MM.1S (cell line): Measurements from ENCODE around the gene PLCB1.

Experiments
- DNase-seq: peaks from one replicate; pipeline ENCODE4 v3.0.0-alpha.2; 2015
- H2AFZ ChIP-seq: fragments of 300-600 bp; sonication (generic); 2 replicates; pipeline ENCODE4 v1.6.0; 2016; ENCODE audit warnings: antibody characterized with exemption, low read length
- H3F3A ChIP-seq: fragments of 300-600 bp; sonication (generic); 2 replicates; pipeline ENCODE4 v1.6.1; 2016; ENCODE audit warnings: mild to moderate bottlenecking, antibody characterized with exemption, low read length, moderate library complexity, mixed read lengths; ENCODE audit not compliant: insufficient read depth
- H3K27ac ChIP-seq: fragments of 300-600 bp; sonication (generic); 2 replicates; pipeline ENCODE4 v1.5.1; 2016; ENCODE audit warnings: mild to moderate bottlenecking, low read length
- H3K27me3 ChIP-seq: fragments of 300-600 bp; sonication (generic); replicated peaks from 2 replicates; pipeline ENCODE4 v1.6.0; 2016; ENCODE audit warnings: low read length; ENCODE audit not compliant: insufficient read depth
- H3K36me3 ChIP-seq: fragments of 300-600 bp; sonication (generic); replicated peaks from 2 replicates; pipeline ENCODE4 v1.6.1; 2016; ENCODE audit warnings: mild to moderate bottlenecking, low read length, mixed read lengths; ENCODE audit not compliant: insufficient read depth
- H3K4me1 ChIP-seq: fragments of 300-600 bp; sonication (generic); 2 replicates; pipeline ENCODE4 v1.6.1; 2016; ENCODE audit warnings: low read length, mixed read lengths
- H3K4me2 ChIP-seq: fragments of 300-600 bp; sonication (generic); 2 replicates; pipeline ENCODE4 v1.6.0; 2016; ENCODE audit warnings: low read depth, low read length
- H3K4me3 ChIP-seq: fragments of 300-600 bp; sonication (generic); 2 replicates; pipeline ENCODE4 v1.5.1; 2016; ENCODE audit warnings: low read length, mixed read lengths
- H3K79me2 ChIP-seq: fragments of 300-600 bp; sonication (generic); 2 replicates; pipeline ENCODE4 v1.6.1; 2016; ENCODE audit warnings: mixed run types, low read length, mixed read lengths
- H3K9ac ChIP-seq: fragments of 300-600 bp; sonication (generic); 2 replicates; pipeline ENCODE4 v1.6.1; 2016; ENCODE audit warnings: low read length, mixed read lengths
- H3K9me2 ChIP-seq: fragments of 300-600 bp; sonication (generic); replicated peaks from 2 replicates; pipeline ENCODE4 v1.6.1; 2016; ENCODE audit warnings: mild to moderate bottlenecking, low read length, mixed read lengths; ENCODE audit not compliant: insufficient read depth
- H3K9me3 ChIP-seq: fragments of 300-600 bp; sonication (generic); replicated peaks from 2 replicates; pipeline ENCODE4 v1.6.1; 2016; ENCODE audit warnings: mild to moderate bottlenecking, low read length, mixed read lengths; ENCODE audit not compliant: insufficient read depth
- H4K20me1 ChIP-seq: fragments of 300-600 bp; sonication (generic); 2 replicates; pipeline ENCODE4 v1.6.1; 2016; ENCODE audit warnings: mild to moderate bottlenecking, low read length, moderate library complexity, mixed read lengths; ENCODE audit not compliant: insufficient read depth
- EZH2 ChIP-seq: fragments of 300-600 bp; sonication (generic); optimal IDR thresholded peaks from 2 replicates; pipeline ENCODE3; 2017; ENCODE audit warnings: low read depth, mild to moderate bottlenecking, antibody characterized with exemption, low read length, mixed read lengths
- EZH2phosphoT487 ChIP-seq: fragments of 300-600 bp; sonication (generic); IDR thresholded peaks from 2 replicates; pipeline ENCODE4 v1.6.1; 2018; ENCODE audit warnings: antibody characterized with exemption, low read length
- TF ChIP-seq, protein P1 (sequence below): fragments of 300-600 bp; sonication (generic); IDR thresholded peaks from 2 replicates; pipeline ENCODE4 v1.5.1; 2016; ENCODE audit warnings: antibody characterized with exemption, low read length, mixed read lengths

PLCB1 gene

GRCh38 chr20:8402798-8403197 is 270.7 kb downstream of the PLCB1 start:
- no peak overlapping the region for H3K9ac ChIP-seq
- no peak overlapping the region for H3K4me3 ChIP-seq
- TF ChIP-seq, protein P1, sequence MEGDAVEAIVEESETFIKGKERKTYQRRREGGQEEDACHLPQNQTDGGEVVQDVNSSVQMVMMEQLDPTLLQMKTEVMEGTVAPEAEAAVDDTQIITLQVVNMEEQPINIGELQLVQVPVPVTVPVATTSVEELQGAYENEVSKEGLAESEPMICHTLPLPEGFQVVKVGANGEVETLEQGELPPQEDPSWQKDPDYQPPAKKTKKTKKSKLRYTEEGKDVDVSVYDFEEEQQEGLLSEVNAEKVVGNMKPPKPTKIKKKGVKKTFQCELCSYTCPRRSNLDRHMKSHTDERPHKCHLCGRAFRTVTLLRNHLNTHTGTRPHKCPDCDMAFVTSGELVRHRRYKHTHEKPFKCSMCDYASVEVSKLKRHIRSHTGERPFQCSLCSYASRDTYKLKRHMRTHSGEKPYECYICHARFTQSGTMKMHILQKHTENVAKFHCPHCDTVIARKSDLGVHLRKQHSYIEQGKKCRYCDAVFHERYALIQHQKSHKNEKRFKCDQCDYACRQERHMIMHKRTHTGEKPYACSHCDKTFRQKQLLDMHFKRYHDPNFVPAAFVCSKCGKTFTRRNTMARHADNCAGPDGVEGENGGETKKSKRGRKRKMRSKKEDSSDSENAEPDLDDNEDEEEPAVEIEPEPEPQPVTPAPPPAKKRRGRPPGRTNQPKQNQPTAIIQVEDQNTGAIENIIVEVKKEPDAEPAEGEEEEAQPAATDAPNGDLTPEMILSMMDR: no peak
- no peak for TF ChIP-seq EZH2
- no peak for TF ChIP-seq EZH2phosphoT487
- H3K79me2 ChIP-seq: no peaks in the 10 kb centered on the region
- no peaks in the 10 kb centered on the region for H3K9me3 ChIP-seq
- peaks cover 13% of the 10 kb centered on the region for H3F3A ChIP-seq
- H3K36me3 ChIP-seq: no peaks in the 10 kb centered on the region
- no peaks in the 10 kb centered on the region for H4K20me1 ChIP-seq
- H3K27ac ChIP-seq: no peak overlapping the region
- no peaks in the 10 kb centered on the region for H3K27me3 ChIP-seq
- no peak overlapping the region for H3K4me2 ChIP-seq
- peaks cover 49% of the 10 kb centered on the region for H3K4me1 ChIP-seq
- no peak overlapping the region for H2AFZ ChIP-seq
- H3K9me2 ChIP-seq: no peaks in the 10 kb centered on the region
- no peak for DNase-seq

DNA sequence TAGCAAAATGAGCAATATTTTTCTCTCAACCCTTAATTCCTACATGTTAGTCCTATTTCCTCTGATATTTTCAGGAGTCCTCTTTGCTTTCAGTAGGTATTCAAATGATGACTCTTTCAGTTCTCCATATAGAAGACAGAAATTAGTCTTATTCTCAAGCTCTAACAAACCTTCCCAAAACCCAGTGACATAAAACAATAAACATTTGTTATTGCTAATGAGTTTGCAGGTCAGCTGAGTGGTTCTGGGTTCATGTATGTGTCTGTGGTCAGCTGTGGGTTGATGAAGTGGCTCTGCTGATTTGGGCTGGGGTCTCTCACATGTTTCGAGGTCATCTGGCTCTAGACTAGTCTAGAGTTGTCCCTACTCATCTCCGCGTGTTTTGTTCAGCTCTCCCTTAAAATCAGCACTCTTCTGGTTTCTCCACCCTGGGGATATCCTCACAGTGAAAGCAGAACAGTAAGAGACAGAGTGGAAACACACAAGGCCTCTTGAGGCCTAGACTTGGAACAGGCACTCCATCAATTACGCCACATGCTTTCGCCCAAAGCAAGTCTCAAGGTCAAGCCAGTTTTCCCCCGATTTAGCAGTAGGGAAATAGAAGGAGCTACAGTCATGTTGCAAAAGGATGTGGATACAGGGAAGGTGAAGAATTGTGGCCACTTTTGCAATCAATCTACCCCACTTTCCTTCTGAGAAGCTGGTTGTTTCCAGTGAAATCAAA is 273.0 kb downstream of the PLCB1 start:
- no peak overlapping the region for H3K9ac ChIP-seq
- no peak overlapping the region for H3K4me3 ChIP-seq
- H3K4me1 ChIP-seq: peaks cover 42% of the 10 kb centered on the region
- TF ChIP-seq, protein P1: no peak
- TF ChIP-seq EZH2phosphoT487: no peak
- TF ChIP-seq EZH2: no peak
- H2AFZ ChIP-seq: no peak overlapping the region
- H3K27ac ChIP-seq: no peak overlapping the region
- H3K79me2 ChIP-seq: no peaks in the 10 kb centered on the region
- no peak overlapping the region for H3K4me2 ChIP-seq
- H3K9me3 ChIP-seq: no peaks in the 10 kb centered on the region
- H3K9me2 ChIP-seq: no peaks in the 10 kb centered on the region
- H3K27me3 ChIP-seq: no peaks in the 10 kb centered on the region
- no peak for DNase-seq
- H3F3A ChIP-seq: peaks cover 17% of the 10 kb centered on the region
- no peaks in the 10 kb centered on the region for H4K20me1 ChIP-seq
- H3K36me3 ChIP-seq: no peaks in the 10 kb centered on the region

- Histone ChIP-seq H3K4me2 (no peak overlapping the region), H4K20me1 (no peaks in the 10 kb centered on the region), H3K9me3 (no peaks in the 10 kb centered on the region), H2AFZ (no peak overlapping the region), H3F3A (peaks cover 11% of the 10 kb centered on the region; the same call in 1 of the 2 replicates), H3K79me2 (no peaks in the 10 kb centered on the region), H3K27me3 (no peaks in the 10 kb centered on the region), H3K9me2 (no peaks in the 10 kb centered on the region), H3K9ac (no peak overlapping the region), H3K27ac (no peak overlapping the region), H3K36me3 (no peaks in the 10 kb centered on the region), H3K4me1 (peaks cover 32% of the 10 kb centered on the region), H3K4me3 (no peak overlapping the region)
- TF ChIP-seq, protein P1: no peak
- no peak for TF ChIP-seq EZH2phosphoT487
- TF ChIP-seq EZH2: no peak
- no peak for DNase-seq
Measured at GRCh38 chr20:8406391-8406790, 274.3 kb downstream of the PLCB1 start.
